GM12874 (cell line): ENCODE data around the gene PPP2R5E.

Experiments
- CTCF ChIP-seq: IDR thresholded peaks from 2 replicates; pipeline ENCODE4 v1.5.1; 2011; ENCODE audit warnings: low read depth, mild to moderate bottlenecking, control low read depth, low read length, moderate library complexity; ENCODE audit not compliant: insufficient read depth

The PPP2R5E gene

GRCh38 chr14:63478010-63478409 lies 65.2 kb downstream of the PPP2R5E start:
- TF ChIP-seq CTCF, result no peak

GRCh38 chr14:63477556-63477955 lies 65.6 kb downstream of the PPP2R5E start:
- TF ChIP-seq CTCF, result no peak

- no peak for TF ChIP-seq CTCF
Observed at GRCh38 chr14:63475761-63476160, 67.4 kb downstream of the PPP2R5E start.

- TF ChIP-seq CTCF, result no peak
Observed at GRCh38 chr14:63474844-63475243, 68.3 kb downstream of the PPP2R5E start.

- TF ChIP-seq CTCF, result no peak
Observed at GRCh38 chr14:63474111-63474510, 69.1 kb downstream of the PPP2R5E start.

GRCh38 chr14:63472986-63473788 lies 70.0 kb downstream of the PPP2R5E start:
- no peak for TF ChIP-seq CTCF

GRCh38 chr14:63470962-63471793 lies 72.0 kb downstream of the PPP2R5E start:
- no peak for TF ChIP-seq CTCF
